GM10248 (cell line): Measurements from ENCODE around the gene C4B.

Source experiments
- CTCF ChIA-PET: fragments of 300-600 bp; sonication (Branson Sonifier 250); formaldehyde crosslinking; extraction: SDS; loops from one replicate; lab custom pipeline; 2021; ENCODE audit warnings: antibody characterized with exemption; lab: Yijun Ruan, JAX
- POLR2A ChIA-PET: fragments of 350-650 bp; sonication (Branson Sonifier 250); formaldehyde crosslinking; extraction: SDS; loops from one replicate; lab custom pipeline; 2020; ENCODE audit warnings: antibody characterized with exemption; lab: Yijun Ruan, JAX
- DNase-seq: peaks from one replicate; pipeline ENCODE4 v3.0.0; 2012; ENCODE audit errors: extremely low spot score
- CTCF ChIP-seq: IDR thresholded peaks from 2 replicates; pipeline ENCODE4 v1.5.1; 2012; ENCODE audit warnings: mild to moderate bottlenecking, low read depth; ENCODE audit errors: extremely low read depth, missing control alignments, control extremely low read depth

C4B gene

DNA sequence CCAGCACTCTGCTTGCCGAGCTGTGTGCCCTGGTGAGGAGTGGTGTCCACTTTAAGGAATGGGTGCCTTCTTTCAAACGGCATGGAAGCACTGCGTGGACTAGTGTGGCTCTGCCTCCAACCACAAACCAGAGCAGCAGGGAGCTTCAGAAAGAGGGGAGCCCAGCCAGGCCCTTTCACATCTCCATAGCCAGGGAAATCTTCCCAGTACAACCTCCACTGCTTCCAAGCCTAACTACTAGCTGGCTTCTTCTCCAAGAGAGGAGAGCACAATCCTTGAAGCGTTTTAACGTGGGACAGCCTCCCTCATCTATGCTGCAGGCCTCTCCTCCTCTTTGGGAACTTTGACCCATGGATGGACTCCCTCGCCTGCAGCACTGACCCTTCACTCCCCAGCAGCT, 67.9 kb downstream of the C4B start:
- CTCF ChIA-PET, result interaction anchor here (1.1 to 1.3 kb wide), 2 partner anchors 34 to 36 kb away, joined by 3 to 4 read pairs; no protein-coding TSS in a partner anchor
- no peak for TF ChIP-seq CTCF
- POLR2A ChIA-PET, result no interaction called here
- DNase-seq, result no peak

GRCh38 chr6:32082935-32083334, 68.3 kb downstream of the C4B start:
- CTCF ChIA-PET, result interaction anchor here (1.1 to 1.3 kb wide), 2 partner anchors 34 to 35 kb away, joined by 3 to 4 read pairs; no protein-coding TSS in a partner anchor
- TF ChIP-seq CTCF, result no peak
- POLR2A ChIA-PET, result no interaction called here
- no peak for DNase-seq

DNA sequence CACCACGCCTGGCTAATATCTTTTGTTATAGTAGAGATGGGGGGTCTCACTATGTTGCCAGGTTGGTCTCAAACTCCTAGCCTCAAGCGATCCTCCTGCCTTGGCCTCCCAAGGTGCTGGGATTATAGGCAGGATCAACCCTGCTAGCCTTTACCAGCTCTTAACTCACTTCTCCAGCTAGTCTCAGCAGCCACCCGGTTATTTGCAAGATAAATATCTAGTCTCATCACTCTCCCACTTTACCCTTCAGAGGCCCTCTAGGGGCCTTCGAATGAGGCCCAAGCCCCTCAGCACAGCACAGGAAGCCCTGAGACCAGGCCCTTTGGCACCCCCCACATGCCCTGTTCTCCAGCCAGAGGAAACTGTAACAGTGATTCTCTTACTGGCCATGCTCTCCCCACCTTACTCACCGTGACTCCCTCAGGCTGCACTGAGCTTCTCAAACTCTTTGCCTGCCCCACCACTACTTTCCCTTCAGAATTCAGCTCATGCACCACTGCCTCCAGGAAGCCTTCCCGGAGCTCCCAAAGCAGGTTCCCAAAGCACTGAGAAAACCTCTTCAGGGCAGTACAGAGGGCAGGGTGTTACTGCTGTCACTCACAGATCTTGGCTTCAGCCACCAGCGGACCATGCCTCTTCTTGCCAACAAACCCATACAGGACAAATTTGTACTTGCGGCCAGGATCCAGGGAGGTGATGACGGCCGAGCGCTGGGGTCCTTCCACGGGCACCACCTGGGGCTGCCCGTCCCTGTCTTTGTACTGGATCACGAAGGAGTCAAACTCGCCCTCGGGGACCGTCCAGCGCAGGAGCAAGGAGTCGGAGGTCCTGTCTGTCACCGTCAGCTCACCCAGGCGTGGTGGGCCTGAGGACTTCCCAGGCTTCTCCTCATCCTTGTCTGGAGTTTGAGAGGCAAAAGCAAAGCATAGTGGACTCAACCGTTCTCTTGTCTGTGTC, 69.5 kb downstream of the C4B start:
- ChIA-PET CTCF (no interaction called here), POLR2A (no interaction called here)
- TF ChIP-seq CTCF, result no peak
- DNase-seq, result no peak

DNA sequence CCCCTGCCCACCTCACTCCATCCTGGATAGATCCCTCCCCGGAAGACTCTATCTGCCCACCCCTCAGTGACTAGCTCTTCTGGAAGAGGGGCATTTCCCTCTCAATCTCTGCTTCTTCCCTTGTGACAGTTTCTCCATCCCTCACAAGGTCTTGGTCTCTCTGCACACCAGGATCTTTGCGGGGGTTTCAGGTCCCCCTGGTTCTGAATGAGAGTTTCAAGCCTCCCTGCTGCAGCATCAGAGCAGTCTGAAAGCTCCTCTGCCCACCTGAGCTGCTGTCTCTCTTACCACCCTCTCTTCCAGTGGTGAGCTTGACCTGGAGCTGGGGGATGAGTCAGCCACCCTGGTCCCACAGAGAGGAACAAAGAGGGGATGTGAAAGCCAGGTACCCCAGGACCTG, 70.2 kb downstream of the C4B start:
- no peak for DNase-seq
- POLR2A ChIA-PET, result no interaction called here
- TF ChIP-seq CTCF, result no peak
- CTCF ChIA-PET, result no interaction called here
